HG02763 (cell line): ENCODE results near the gene TTPAL.
A peak's percentile ranks its signal among the peaks of the same experiment; 100 is the strongest.

Experiments
- ATAC-seq: cut with Tn5 transposase; IDR thresholded peaks from one replicate; pipeline ENCODE4 v1.9.1; 2021; ENCODE audit warnings: mild to moderate bottlenecking, moderate library complexity; ENCODE audit not compliant: unreplicated experiment

TTPAL gene

GRCh38 chr20:44495802-44496481 lies 20.3 kb downstream of the TTPAL start:
- no peak for ATAC-seq

DNA sequence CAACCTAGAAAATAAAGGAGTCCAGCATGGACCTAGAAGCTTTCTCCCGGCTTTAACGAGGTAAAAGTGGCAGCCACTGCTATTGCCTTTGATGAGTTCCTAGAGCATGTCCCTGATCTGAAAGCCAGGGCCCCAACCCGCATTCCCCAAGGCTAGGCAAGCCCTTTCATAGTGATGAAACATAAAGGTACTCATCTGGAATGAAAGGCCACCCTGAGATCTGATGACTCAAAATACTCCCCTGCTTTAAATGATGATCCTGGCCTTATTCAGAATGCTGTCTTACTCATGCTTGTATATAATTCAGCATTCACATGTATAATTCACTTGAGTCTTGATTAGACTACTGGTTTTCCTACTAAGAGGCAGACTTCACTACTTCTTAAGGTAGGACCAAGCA lies 21.3 kb downstream of the TTPAL start:
- ATAC-seq = no peak

- no peak for ATAC-seq
These were observed 22.1 kb downstream of the TTPAL start for GRCh38 chr20:44497761-44498160.

- no peak for ATAC-seq
These were observed 24.5 kb downstream of the TTPAL start for GRCh38 chr20:44500221-44500620.

- no peak for ATAC-seq
These were observed 25.8 kb downstream of the TTPAL start for GRCh38 chr20:44501448-44501847.

- no peak for ATAC-seq
These were observed 27.3 kb downstream of the TTPAL start for GRCh38 chr20:44502968-44503367.

DNA sequence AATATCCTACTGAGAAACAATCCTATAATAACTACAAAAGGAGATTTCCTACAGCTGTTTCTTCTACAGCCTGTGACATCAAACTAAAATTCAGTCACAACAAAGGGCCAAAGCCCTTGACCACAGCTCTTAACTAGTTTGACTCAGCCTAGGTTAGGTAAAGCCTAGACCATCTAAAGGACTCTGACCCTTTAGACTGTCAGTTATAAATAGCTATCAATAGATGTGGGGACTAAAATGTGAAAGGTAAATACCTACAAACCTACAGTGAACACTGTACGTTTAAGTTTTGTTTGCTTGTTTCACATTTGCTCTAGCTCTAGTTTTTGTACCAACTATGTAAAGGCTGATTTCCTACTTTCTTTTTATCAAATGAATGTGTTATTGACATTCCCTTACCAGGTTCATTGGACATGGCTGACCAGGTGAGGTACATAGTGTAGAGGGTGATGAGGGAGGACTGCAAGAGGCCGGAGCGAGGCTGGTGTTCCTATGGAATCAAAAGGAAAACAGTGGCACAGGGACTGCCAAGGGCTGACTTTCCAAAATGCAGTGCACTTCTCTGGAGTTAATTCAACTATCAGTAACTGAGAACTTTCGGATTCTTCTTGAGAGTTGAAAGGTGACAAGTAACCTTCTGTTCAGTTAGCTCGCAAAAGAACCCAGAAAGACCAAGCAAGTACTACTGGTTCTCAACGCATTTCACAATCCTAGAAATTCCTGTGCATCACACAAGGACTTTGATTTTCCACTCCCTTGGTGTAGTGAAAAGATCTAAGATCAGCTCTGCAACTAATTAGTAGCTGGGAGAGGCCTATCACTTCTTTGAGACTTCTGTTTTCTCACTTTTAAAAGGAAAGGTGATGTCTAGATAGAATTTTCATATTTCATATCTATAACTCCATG lies 29.0 kb downstream of the TTPAL start:
- no peak for ATAC-seq

DNA sequence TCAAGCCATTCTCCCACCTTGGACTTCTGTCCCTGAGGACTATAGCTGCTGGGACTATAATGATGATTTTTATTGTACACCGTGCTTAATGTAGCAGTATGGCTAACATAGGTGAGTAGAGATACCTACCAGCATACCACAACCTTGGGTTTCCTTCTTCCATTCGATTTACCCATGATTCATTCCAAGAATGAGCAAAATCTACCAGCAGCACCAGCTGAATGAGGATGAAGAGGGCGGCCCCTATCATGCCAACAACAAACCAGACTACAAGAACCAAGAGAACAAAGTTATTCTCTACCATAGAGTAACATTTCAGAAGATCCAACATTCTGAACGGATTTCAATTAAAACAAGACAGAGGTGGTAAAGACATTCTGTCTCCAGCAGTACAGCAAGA lies 34.1 kb downstream of the TTPAL start:
- no peak for ATAC-seq

- no peak for ATAC-seq
These were observed 38.2 kb downstream of the TTPAL start for GRCh38 chr20:44513871-44514270.

DNA sequence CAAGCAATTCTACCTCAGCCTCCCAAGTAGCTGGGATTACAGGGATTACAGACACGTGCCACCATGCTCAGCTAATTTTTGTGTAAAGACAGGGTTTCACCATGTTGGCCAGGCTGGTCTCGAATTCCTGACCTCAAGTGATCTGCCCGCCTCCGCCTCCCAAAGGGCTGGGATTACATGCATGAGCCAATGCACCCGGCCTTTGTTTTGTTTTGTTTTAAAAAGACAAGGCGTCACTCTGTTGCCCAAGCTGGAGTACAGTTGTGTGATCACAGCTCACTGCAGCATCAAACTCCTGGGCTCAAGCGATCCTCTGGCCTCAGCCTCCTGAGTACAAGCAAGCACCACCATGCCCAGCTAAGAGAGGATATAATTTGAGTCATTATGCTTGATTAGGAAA lies 40.8 kb downstream of the TTPAL start:
- ATAC-seq = no peak

GRCh38 chr20:44517454-44517853 lies 41.8 kb downstream of the TTPAL start:
- no peak for ATAC-seq

DNA sequence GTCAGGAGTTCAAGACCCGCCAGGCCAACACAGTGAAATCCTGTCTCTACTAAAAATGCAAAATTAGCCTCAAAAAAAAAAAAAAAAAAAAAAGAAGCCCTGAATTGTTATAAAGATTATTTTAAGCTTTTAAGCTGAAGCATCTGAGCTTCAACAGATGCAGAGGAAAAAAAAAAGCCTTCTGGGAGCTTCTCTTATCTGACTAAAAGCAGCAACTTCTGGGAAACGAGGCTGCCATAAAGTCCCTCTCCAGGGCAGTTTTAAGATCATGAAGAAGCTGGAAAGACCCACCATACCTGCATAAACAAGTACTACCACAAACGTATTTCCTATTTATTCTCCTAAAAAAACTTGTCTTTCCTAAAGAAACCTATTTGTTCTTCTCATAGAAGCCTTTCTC lies 42.6 kb downstream of the TTPAL start:
- ATAC-seq = no peak

- no peak for ATAC-seq
These were observed 45.2 kb downstream of the TTPAL start for GRCh38 chr20:44520881-44521280.

GRCh38 chr20:44521484-44522481 lies 46.1 kb downstream of the TTPAL start, which contains the start of gene SERINC3:
Gene SERINC3 (minus strand): TSS chr20:44522070. CDS start chr20:44521951, 119 bp downstream.
- peak; percentile 95 for ATAC-seq

DNA sequence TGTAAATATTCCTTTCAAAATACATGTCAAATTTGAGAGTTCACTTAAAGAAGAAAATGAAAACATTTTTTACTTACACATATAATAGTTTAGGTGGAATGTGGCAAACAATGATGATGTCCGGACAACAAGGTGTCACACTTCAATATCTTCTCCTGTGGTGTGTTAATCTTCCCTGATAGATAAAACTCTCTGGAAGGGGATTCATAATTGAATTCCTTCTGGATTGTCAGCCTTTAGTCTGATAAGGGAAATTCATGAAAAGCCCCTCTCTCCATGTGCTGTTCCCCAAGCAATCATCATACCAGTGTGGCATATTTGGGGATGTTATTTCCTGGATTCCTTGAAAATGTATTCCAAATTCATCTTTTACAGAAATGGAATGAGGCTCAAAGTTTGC lies 47.2 kb downstream of the TTPAL start:
- ATAC-seq = no peak

- no peak for ATAC-seq
These were observed 48.1 kb downstream of the TTPAL start for GRCh38 chr20:44523746-44524145.

- no peak for ATAC-seq
These were observed 50.5 kb downstream of the TTPAL start for GRCh38 chr20:44526129-44526528.

DNA sequence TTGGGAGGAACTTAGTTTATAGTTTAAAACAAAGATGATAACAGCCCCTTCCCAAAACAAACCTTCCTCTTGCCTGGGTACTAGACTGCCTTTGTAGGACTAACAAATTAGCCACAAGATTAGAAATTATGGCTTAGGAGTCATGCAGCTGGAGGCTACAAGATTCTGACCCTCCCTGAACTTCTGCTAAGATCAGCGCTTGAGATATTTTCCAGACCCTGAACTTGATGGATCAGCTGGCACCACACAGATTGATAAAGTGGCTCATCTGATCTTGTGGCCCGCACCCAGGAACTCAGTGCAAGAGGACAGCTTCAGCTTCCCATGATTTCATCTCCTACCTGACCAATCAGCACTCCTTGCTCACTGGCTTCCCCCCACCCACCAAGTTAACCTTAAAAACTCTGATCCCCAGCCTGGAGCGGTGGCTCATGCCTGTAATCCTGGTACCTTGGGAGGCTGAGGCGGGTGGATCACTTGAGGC lies 52.1 kb downstream of the TTPAL start:
- ATAC-seq = no peak

DNA sequence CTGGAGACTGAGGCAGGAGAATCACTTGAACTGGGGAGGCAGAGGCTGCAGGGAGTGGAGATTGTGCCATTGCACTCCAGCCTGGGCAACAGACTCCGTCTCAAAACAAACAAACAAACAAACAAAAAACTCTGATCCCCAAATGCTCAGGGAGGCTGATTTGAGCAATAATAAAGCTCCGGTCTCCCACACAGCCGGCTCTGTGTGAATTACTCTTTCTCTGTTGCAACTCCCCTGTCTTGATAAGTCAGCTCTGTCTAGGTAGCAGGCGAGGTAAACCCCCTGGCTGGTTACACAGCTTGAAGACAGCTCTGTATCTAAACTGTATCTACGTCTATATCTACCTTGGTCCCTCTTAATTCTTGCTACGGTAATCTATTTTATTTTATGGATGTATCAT lies 52.6 kb downstream of the TTPAL start:
- no peak for ATAC-seq

DNA sequence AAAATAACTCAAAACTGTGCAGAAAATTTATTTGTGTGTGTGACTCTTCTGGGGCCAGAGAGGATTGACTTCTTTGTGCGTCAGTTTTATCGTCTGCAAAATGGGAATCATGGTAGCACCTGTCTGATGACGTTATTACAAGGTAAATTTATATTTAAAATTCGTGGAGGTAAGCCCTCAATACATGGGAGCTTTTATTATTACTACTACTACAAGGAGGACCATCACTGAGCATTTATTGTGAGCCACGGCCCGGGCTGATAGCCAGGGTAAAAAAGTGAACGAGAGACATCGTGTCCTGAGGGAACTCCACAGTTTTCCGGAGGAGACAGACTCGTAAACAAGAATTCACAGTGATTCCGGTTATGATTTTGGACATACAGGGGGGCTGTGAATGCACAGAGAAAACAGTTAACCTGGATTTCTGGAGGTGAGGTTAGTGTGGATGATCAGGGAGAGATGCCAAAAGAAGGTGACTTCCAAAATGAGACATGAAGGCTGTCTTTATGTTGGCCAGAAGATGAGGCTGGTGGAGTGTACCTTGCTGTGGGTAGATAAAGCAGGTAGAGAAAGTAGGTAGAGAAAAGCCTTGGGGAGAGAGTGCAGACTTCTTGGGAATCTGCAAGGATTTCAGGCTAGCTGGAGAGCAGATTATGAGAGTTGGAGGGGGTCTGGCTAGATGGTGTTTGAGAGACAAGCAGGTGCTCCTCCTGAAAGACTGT lies 56.7 kb downstream of the TTPAL start:
- ATAC-seq = no peak
